ENCODE measurements around the gene ZC3H12C. TPM values are rescaled to one million over a fixed set of nuclear protein-coding genes. Genes with fewer than 3 reads are reported as not detected.

ZC3H12C gene
- total and polyA plus RNA-seq, 2 of the 13 experiments (the other 11 are each of a cell fraction or from before 2014, with no cell fraction given) = 2.4 to 5.7 TPM

DNA sequence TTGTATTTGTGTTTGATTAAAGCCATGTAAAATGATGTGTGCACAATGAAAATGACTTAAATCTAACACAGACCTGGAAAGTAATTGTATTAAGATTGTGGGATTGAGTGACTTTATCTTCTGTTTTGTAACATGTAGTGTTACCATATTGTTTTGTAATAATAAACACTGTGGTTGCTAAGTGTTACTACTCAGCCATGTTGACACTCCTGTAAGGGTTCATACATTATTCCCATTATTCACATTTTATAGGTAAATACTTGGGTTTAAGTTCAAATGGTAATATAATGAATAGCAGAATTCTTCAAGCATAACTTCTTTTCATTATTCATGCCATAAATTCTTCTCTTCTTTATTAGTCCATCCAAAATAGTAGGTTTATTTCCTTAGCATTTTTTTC is 69.0 kb downstream of the ZC3H12C start:
- TF ChIP-seq TBL1XR1 (IDR thresholded peaks at IDR 0.05; ENCODE audit: borderline replicate concordance, low read length, partially characterized antibody) = no peak
- no peak for TF ChIP-seq IRF2 (CRISPR knock-in tag; IDR thresholded peaks at IDR 0.05)
- TF ChIP-seq RFX1 (IDR thresholded peaks at IDR 0.05) = no peak
- no peak for TF ChIP-seq KLF9 (CRISPR knock-in tag; IDR thresholded peaks at IDR 0.05; ENCODE audit: low read depth)
- TF ChIP-seq ZNF205 (CRISPR knock-in tag; IDR thresholded peaks at IDR 0.05) = no peak
- H3K9me3 ChIP-seq (ENCODE audit: low read length) = no peaks in the 10 kb centered on the region
- ChIA-PET CTCF (ENCODE audit: low intra/inter-chr PET ratio, low total read pairs) (no interaction called here), POLR2A (no interaction called here)
- ATAC-seq = no peak
- intact Hi-C loops (cut with micrococcal nuclease; ENCODE audit: unreplicated experiment) = no loop called here
- no TSS peak for BruUV-seq (replicated peaks)
- peaks cover 2 to 16% of the 10 kb centered on the region in 2 experiments; a peak in 3 of 5 replicates for H3K36me3 ChIP-seq (replicated peaks in 1 of 2; ENCODE audit: control insufficient read depth in 1 of 2, insufficient read depth in 2 of 2, low read length in 2 of 2)
- H3K9ac ChIP-seq (ENCODE audit: insufficient read depth, low read depth, low read length) = no peak overlapping the region
- in situ Hi-C loops (cut with HindIII; ENCODE audit: extremely low pct_ligation_motif_present, low pct_unique_long_range_greater_than_20kb) = no loop called here
- no peaks in the 10 kb centered on the region for H3K79me2 ChIP-seq (ENCODE audit: insufficient read depth, low read length)
- H4K20me1 ChIP-seq (ENCODE audit: insufficient read depth, low read length) = no peaks in the 10 kb centered on the region
- H2AFZ ChIP-seq (ENCODE audit: low read length) = no peak overlapping the region
- no peak for FAIRE-seq
- no peak overlapping the region for H3K27ac ChIP-seq (ENCODE audit: extremely low read length, insufficient read depth, low read length)
- no peak for DNase-seq (ENCODE audit: low spot score)
- H3K4me1 ChIP-seq (ENCODE audit: insufficient read depth, low read length) = no peaks in the 10 kb centered on the region
- no peak overlapping the region for H3K4me2 ChIP-seq (ENCODE audit: low read depth, low read length)
- no peak overlapping the region for H3K4me3 ChIP-seq (replicated peaks in 1 of 3; ENCODE audit: insufficient read depth in 1 of 3, low read depth in 2 of 3, low read length in 3 of 3)
- no peaks in the 10 kb centered on the region for H3K27me3 ChIP-seq (ENCODE audit: control insufficient read depth in 1 of 2, insufficient read depth in 2 of 2, low read length in 2 of 2)

- POLR2A ChIA-PET = no interaction called here
- in situ Hi-C loops (cut with HindIII; ENCODE audit: extremely low pct_ligation_motif_present, low pct_unique_long_range_greater_than_20kb) = no loop called here
Observed at GRCh38 chr11:110165039-110165925, 72.1 kb downstream of the ZC3H12C start.

More at GRCh38 chr11:110165039-110165925, 72.1 kb downstream of the ZC3H12C start:
- no peak overlapping the region for H3K9ac ChIP-seq (ENCODE audit: insufficient read depth, low read depth, low read length)
- H4K20me1 ChIP-seq (ENCODE audit: insufficient read depth, low read length) = no peaks in the 10 kb centered on the region
- H3K4me2 ChIP-seq (ENCODE audit: low read depth, low read length) = no peak overlapping the region
- TF ChIP-seq ELK4 (CRISPR knock-in tag; IDR thresholded peaks at IDR 0.05; ENCODE audit: borderline replicate concordance) (no peak), RBFOX2 (IDR thresholded peaks at IDR 0.05; ENCODE audit: low read depth, low read length) (no peak), DPF2 (CRISPR knock-in tag; IDR thresholded peaks at IDR 0.05; ENCODE audit: borderline replicate concordance, low read depth) (no peak), ZBTB43 (CRISPR knock-in tag; conservative IDR thresholded peaks at IDR 0.05) (no peak), NFRKB (IDR thresholded peaks at IDR 0.05) (no peak), ZBTB42 (CRISPR knock-in tag; IDR thresholded peaks at IDR 0.05) (no peak), ESRRA (CRISPR knock-in tag; IDR thresholded peaks at IDR 0.05; ENCODE audit: low read depth) (no peak), ZC3H4 (CRISPR knock-in tag; IDR thresholded peaks at IDR 0.05; ENCODE audit: borderline replicate concordance) (no peak)
- TF ChIP-seq, protein P1, sequence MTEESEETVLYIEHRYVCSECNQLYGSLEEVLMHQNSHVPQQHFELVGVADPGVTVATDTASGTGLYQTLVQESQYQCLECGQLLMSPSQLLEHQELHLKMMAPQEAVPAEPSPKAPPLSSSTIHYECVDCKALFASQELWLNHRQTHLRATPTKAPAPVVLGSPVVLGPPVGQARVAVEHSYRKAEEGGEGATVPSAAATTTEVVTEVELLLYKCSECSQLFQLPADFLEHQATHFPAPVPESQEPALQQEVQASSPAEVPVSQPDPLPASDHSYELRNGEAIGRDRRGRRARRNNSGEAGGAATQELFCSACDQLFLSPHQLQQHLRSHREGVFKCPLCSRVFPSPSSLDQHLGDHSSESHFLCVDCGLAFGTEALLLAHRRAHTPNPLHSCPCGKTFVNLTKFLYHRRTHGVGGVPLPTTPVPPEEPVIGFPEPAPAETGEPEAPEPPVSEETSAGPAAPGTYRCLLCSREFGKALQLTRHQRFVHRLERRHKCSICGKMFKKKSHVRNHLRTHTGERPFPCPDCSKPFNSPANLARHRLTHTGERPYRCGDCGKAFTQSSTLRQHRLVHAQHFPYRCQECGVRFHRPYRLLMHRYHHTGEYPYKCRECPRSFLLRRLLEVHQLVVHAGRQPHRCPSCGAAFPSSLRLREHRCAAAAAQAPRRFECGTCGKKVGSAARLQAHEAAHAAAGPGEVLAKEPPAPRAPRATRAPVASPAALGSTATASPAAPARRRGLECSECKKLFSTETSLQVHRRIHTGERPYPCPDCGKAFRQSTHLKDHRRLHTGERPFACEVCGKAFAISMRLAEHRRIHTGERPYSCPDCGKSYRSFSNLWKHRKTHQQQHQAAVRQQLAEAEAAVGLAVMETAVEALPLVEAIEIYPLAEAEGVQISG (CRISPR knock-in tag; IDR thresholded peaks at IDR 0.05) = no peak
- WGBS (ENCODE audit: low lambda C conversion rate) = 96% methylated on average over 27 of the region's 28 CpGs
- no peak overlapping the region for H2AFZ ChIP-seq (ENCODE audit: low read length)
- intact Hi-C loops (cut with micrococcal nuclease; ENCODE audit: unreplicated experiment) = no loop called here
- no peak for FAIRE-seq
- no peak for ATAC-seq
- CTCF ChIA-PET (ENCODE audit: low intra/inter-chr PET ratio, low total read pairs) = no interaction called here
- DNase-seq (ENCODE audit: low spot score) = no peak
- TSS peak; percentile 34 for BruUV-seq (replicated peaks)
- H3K4me3 ChIP-seq (replicated peaks in 1 of 3; ENCODE audit: insufficient read depth in 1 of 3, low read depth in 2 of 3, low read length in 3 of 3) = no peak overlapping the region
- no peaks in the 10 kb centered on the region for H3K9me3 ChIP-seq (ENCODE audit: low read length)
- H3K27me3 ChIP-seq (ENCODE audit: control insufficient read depth in 1 of 2, insufficient read depth in 2 of 2, low read length in 2 of 2) = no peaks in the 10 kb centered on the region
- H3K36me3 ChIP-seq (replicated peaks in 1 of 2; ENCODE audit: control insufficient read depth in 1 of 2, insufficient read depth in 2 of 2, low read length in 2 of 2) = peaks cover 2 to 6% of the 10 kb centered on the region in 2 experiments; a peak in 3 of 5 replicates
- H3K4me1 ChIP-seq (ENCODE audit: insufficient read depth, low read length) = no peaks in the 10 kb centered on the region
- H3K79me2 ChIP-seq (ENCODE audit: insufficient read depth, low read length) = no peaks in the 10 kb centered on the region
- no peak overlapping the region for H3K27ac ChIP-seq (ENCODE audit: extremely low read length, insufficient read depth, low read length)
